HG03108 (cell line): ENCODE measurements around the gene RAB28.

ENCODE experiments used
- ATAC-seq: cut with Tn5 transposase; IDR thresholded peaks from one replicate; pipeline ENCODE4 v1.9.1; 2021; ENCODE audit warnings: moderate library complexity; ENCODE audit not compliant: unreplicated experiment

RAB28 gene

GRCh38 chr4:13484122-13484748 lies at the start of gene RAB28:
Gene RAB28 (minus strand): TSS chr4:13484340.
- ATAC-seq: peak; percentile 96

- no peak for ATAC-seq
Measured at GRCh38 chr4:13531625-13531998, 47.5 kb upstream of the RAB28 start.

GRCh38 chr4:13530823-13531624 lies 46.9 kb upstream of the RAB28 start:
- ATAC-seq: no peak

- no peak for ATAC-seq
Measured at GRCh38 chr4:13529128-13529919, 45.2 kb upstream of the RAB28 start.

- ATAC-seq: no peak
Measured at GRCh38 chr4:13528821-13529127, 44.6 kb upstream of the RAB28 start.

GRCh38 chr4:13527981-13528820 lies 44.1 kb upstream of the RAB28 start:
- peak; percentile 83 for ATAC-seq

- no peak for ATAC-seq
Measured at GRCh38 chr4:13527192-13527980, 43.2 kb upstream of the RAB28 start.

GRCh38 chr4:13526658-13527057 lies 42.5 kb upstream of the RAB28 start:
- ATAC-seq: no peak

- no peak for ATAC-seq
Measured at GRCh38 chr4:13525606-13526281, 41.6 kb upstream of the RAB28 start.

- ATAC-seq: no peak
Measured at GRCh38 chr4:13524504-13525243, 40.5 kb upstream of the RAB28 start.

GRCh38 chr4:13523591-13524503 lies 39.7 kb upstream of the RAB28 start:
- no peak for ATAC-seq

- ATAC-seq: no peak
Measured at GRCh38 chr4:13523105-13523477, 39.0 kb upstream of the RAB28 start.

GRCh38 chr4:13522282-13523104 lies 38.4 kb upstream of the RAB28 start:
- no peak for ATAC-seq

GRCh38 chr4:13521047-13521446 lies 36.9 kb upstream of the RAB28 start:
- no peak for ATAC-seq

- ATAC-seq: no peak
Measured at GRCh38 chr4:13516315-13516860, 32.2 kb upstream of the RAB28 start.

GRCh38 chr4:13515268-13515667 lies 31.1 kb upstream of the RAB28 start:
- ATAC-seq: no peak

- no peak for ATAC-seq
Measured at GRCh38 chr4:13514722-13515121, 30.6 kb upstream of the RAB28 start.
